NCI-H1417 treated with DMSO at 0.1 percent for 48 hours (cell line): ENCODE results near the gene SEMA3D.

Experiments
- DNase-seq: peaks from one replicate; lab custom pipeline; 2025; lab: John Stamatoyannopoulos, UW

The SEMA3D gene

GRCh38 chr7:85078181-85078580 is 108.7 kb downstream of the SEMA3D start:
- DNase-seq: no peak

- DNase-seq: no peak
Observed at GRCh38 chr7:85075864-85076263, 111.0 kb downstream of the SEMA3D start.

DNA sequence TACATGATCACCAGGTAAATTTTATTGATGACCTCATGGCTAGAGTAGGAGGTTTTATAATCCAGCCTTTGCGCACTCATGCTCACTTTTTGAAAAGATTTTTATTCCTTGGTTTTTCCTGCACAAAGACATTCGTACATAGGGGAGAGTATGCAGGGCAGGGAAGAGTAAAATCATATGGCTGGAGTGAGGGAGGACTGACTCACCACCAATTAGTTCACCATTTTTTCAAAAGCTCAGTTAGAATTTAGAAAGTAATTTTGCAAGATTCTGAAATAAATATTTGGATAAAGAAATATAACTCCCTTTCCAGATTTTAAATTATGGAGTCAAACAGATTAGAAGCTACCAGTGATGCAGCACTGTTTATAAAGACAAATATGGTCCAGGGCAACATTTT is 111.9 kb downstream of the SEMA3D start:
- no peak for DNase-seq

- DNase-seq: no peak
Observed at GRCh38 chr7:85074016-85074415, 112.8 kb downstream of the SEMA3D start.

- peak; percentile 60 for DNase-seq
Observed at GRCh38 chr7:85070967-85071628, 115.8 kb downstream of the SEMA3D start.

DNA sequence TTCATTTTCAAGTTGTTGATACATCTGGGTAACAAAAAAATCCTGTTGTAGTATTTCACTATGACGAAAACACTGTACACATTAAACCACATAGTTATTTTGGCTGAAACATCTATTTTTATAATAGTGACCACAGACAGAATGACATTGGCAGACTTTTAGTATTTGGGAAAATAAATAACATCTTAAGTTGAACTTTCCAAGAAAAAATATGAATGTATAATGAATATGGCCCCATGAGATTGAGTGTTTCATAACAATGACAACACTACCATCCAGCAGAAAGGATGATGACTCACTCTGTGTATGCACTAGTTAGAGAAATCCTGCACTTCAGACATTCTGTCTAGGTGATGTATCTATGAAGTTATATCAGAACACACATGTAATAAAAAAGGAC is 118.1 kb downstream of the SEMA3D start:
- DNase-seq: no peak

GRCh38 chr7:85067371-85067770 is 119.5 kb downstream of the SEMA3D start:
- DNase-seq: no peak

GRCh38 chr7:85065888-85066485 is 120.9 kb downstream of the SEMA3D start:
- no peak for DNase-seq

- no peak for DNase-seq
Observed at GRCh38 chr7:85065306-85065705, 121.5 kb downstream of the SEMA3D start.

DNA sequence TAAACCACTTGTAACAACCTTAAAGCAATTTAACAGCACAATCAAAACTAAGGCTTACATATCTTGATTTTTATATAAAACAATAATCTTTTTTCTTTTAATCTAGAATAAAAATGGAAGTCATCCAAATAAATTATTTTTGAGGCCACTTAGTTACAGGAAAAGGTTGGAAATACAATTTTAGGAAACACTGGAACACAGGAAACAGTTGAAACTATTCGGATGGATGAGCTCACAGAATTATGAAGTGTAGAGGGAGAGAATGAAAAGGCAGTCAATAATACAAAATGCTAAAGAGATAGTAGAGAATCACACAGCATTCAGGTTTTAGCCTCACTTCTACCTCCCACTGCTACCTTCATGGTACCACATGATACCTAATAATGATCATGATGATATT is 124.2 kb downstream of the SEMA3D start:
- DNase-seq: no peak

DNA sequence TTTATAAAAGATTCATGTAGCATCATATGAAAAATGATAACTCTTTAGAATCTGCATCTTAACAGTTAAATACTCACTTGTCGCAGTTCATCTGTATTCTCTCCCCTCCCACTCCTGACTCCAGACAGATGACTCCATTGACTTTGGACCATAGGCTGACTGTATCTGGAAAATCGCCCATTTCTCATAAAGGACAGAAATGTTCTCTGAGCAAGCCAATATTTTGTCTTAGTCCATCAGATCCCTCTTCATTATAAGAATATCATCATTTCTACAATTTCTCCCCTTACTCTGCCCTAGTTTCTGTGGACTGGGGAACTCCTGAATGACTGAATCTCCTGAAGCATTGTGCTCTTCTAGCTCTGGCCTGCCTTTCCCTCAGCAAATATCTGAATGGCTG is 125.4 kb downstream of the SEMA3D start:
- no peak for DNase-seq

GRCh38 chr7:85060696-85061095 is 126.2 kb downstream of the SEMA3D start:
- DNase-seq: no peak

GRCh38 chr7:85055906-85056305 is 130.9 kb downstream of the SEMA3D start:
- no peak for DNase-seq

DNA sequence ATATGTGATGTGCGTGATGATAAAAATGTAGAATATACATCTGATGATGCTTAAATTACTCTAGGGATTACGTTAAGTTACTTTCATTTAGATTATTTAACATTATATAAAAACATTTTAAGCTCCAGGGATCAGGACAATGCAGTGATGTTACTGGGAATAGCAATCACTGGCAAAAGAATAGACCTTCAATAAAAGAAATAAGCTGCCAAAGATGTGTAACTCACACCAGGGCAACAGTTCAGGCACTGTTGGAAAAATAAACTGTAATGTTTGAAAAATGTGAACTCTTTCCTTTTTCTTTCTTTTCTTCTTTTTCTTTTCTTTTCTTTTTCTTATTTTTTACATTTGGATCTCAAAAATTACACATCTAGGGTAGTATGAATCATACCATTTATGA is 131.7 kb downstream of the SEMA3D start:
- no peak for DNase-seq

DNA sequence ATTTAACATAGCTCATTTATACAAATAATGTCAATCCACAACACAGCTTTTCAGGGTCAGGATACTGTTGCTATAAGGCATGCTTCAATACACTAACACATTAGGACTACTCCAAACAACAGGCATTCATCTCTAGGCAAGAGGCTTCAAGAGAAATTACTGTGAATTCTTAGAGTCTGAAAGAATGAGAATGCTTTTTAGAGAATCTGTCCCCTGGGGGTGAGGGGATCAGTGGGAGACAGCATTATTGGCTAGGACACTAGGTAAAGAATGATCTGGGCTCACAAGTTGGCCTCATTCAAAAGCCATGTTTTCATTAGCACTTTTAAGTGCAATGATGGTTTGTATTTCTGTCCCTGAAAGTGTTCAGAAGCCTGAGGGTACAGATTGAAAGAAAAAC is 132.6 kb downstream of the SEMA3D start:
- no peak for DNase-seq

- DNase-seq: no peak
Observed at GRCh38 chr7:85052894-85053293, 134.0 kb downstream of the SEMA3D start.

DNA sequence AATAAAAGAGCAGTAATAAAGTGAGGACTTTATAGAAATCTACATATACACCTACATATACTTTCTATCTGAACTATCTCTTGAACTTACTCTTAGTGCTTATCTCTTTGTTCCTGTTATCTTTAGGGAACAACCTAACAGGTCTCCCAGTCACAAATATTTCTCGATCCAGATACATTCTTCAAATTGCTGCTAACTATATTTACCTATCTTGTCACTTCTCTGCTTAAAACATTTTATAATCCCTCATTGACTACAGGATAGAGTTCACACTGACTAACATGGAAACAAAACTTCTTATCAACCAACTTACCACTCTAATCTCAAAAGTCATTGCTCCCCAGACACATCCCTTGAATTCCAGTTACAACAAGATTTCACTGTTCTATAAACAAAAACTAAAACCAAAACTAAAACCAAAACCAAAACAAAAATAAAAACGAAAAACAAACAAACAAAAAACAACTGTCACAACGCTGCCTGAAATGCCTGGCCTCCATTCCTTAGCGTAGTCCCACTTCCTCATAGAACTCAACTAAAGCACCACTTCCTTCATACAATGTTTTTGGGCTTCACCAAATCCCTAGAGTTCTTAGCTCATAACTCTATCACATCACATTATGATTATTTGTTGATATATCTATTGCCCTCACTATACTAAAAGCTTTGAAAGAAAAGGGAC is 134.7 kb downstream of the SEMA3D start:
- no peak for DNase-seq

GRCh38 chr7:85046534-85046933 is 140.3 kb downstream of the SEMA3D start:
- no peak for DNase-seq

GRCh38 chr7:85041605-85042216 is 145.1 kb downstream of the SEMA3D start:
- peak; percentile 81 for DNase-seq

- DNase-seq: no peak
Observed at GRCh38 chr7:85039196-85039923, 147.5 kb downstream of the SEMA3D start.

- DNase-seq: no peak
Observed at GRCh38 chr7:85038466-85038865, 148.4 kb downstream of the SEMA3D start.

DNA sequence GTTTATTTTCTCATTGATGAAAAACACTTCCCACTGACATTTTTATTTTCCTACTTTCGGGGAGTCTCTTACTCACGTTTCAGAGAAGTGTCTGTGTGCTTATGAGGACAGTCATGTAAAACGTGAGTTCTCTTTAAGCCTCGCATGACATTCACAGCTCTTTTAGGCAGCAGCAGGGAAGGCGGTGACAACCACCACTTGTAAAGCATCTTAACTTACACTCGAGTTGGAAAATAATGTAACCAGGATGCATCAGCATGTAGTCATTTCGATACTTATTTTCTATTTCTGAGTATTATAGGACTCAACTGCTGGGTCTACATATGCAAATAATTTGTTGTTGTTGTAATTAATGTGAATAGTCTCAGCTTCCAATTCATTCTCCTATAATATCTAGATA is 153.6 kb downstream of the SEMA3D start:
- DNase-seq: no peak
